ENCODE results near the gene PHF21A. TPM values are rescaled to one million over a fixed set of nuclear protein-coding genes. Genes with fewer than 3 reads are reported as not detected.
A peak's percentile ranks its signal among the peaks of the same experiment; 100 is the strongest.

PHF21A gene
- total and polyA plus RNA-seq, 2 of the 8 experiments (the other 6 are each of a cell fraction or from before 2014, with no cell fraction given), result 17.6 to 40.3 TPM

DNA sequence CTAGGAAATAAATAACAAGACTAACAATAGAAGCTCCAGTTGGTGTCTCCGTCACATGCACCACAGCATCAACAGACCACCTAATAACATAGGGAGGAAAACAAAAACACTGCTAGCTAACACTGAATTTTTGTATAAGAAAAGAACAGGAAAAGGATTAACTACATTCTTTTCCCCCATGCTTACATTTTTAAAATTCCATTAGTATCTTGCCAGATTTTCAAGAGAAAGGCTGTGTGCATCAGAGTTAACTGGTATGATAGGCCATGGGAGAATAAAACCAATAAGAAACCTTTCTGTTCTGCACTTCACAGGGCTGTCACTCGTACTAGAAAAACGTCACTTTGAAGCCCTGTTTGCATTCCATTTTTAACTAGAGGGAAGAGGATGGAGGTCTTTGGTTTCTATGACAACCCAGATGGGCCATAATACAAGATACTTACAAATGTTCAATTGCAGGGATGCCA is 119.8 kb downstream of the PHF21A start (continued):
- TF ChIP-seq, protein P1, sequence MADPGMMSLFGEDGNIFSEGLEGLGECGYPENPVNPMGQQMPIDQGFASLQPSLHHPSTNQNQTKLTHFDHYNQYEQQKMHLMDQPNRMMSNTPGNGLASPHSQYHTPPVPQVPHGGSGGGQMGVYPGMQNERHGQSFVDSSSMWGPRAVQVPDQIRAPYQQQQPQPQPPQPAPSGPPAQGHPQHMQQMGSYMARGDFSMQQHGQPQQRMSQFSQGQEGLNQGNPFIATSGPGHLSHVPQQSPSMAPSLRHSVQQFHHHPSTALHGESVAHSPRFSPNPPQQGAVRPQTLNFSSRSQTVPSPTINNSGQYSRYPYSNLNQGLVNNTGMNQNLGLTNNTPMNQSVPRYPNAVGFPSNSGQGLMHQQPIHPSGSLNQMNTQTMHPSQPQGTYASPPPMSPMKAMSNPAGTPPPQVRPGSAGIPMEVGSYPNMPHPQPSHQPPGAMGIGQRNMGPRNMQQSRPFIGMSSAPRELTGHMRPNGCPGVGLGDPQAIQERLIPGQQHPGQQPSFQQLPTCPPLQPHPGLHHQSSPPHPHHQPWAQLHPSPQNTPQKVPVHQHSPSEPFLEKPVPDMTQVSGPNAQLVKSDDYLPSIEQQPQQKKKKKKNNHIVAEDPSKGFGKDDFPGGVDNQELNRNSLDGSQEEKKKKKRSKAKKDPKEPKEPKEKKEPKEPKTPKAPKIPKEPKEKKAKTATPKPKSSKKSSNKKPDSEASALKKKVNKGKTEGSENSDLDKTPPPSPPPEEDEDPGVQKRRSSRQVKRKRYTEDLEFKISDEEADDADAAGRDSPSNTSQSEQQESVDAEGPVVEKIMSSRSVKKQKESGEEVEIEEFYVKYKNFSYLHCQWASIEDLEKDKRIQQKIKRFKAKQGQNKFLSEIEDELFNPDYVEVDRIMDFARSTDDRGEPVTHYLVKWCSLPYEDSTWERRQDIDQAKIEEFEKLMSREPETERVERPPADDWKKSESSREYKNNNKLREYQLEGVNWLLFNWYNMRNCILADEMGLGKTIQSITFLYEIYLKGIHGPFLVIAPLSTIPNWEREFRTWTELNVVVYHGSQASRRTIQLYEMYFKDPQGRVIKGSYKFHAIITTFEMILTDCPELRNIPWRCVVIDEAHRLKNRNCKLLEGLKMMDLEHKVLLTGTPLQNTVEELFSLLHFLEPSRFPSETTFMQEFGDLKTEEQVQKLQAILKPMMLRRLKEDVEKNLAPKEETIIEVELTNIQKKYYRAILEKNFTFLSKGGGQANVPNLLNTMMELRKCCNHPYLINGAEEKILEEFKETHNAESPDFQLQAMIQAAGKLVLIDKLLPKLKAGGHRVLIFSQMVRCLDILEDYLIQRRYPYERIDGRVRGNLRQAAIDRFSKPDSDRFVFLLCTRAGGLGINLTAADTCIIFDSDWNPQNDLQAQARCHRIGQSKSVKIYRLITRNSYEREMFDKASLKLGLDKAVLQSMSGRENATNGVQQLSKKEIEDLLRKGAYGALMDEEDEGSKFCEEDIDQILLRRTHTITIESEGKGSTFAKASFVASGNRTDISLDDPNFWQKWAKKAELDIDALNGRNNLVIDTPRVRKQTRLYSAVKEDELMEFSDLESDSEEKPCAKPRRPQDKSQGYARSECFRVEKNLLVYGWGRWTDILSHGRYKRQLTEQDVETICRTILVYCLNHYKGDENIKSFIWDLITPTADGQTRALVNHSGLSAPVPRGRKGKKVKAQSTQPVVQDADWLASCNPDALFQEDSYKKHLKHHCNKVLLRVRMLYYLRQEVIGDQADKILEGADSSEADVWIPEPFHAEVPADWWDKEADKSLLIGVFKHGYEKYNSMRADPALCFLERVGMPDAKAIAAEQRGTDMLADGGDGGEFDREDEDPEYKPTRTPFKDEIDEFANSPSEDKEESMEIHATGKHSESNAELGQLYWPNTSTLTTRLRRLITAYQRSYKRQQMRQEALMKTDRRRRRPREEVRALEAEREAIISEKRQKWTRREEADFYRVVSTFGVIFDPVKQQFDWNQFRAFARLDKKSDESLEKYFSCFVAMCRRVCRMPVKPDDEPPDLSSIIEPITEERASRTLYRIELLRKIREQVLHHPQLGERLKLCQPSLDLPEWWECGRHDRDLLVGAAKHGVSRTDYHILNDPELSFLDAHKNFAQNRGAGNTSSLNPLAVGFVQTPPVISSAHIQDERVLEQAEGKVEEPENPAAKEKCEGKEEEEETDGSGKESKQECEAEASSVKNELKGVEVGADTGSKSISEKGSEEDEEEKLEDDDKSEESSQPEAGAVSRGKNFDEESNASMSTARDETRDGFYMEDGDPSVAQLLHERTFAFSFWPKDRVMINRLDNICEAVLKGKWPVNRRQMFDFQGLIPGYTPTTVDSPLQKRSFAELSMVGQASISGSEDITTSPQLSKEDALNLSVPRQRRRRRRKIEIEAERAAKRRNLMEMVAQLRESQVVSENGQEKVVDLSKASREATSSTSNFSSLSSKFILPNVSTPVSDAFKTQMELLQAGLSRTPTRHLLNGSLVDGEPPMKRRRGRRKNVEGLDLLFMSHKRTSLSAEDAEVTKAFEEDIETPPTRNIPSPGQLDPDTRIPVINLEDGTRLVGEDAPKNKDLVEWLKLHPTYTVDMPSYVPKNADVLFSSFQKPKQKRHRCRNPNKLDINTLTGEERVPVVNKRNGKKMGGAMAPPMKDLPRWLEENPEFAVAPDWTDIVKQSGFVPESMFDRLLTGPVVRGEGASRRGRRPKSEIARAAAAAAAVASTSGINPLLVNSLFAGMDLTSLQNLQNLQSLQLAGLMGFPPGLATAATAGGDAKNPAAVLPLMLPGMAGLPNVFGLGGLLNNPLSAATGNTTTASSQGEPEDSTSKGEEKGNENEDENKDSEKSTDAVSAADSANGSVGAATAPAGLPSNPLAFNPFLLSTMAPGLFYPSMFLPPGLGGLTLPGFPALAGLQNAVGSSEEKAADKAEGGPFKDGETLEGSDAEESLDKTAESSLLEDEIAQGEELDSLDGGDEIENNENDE (IDR thresholded peaks at IDR 0.05; ENCODE audit: insufficient replicate concordance, low read length), result peak; percentile 88
- TF ChIP-seq SP1 (IDR thresholded peaks at IDR 0.05; ENCODE audit: low read depth, low read length) (peak; percentile 77), RNF2 (IDR thresholded peaks at IDR 0.05; ENCODE audit: borderline replicate concordance, low read depth, low read length, missing control alignments, poor library complexity, severe bottlenecking) (no peak), ASH2L (IDR thresholded peaks at IDR 0.05; ENCODE audit: low read length) (peak; percentile 71), SIN3A (conservative IDR thresholded peaks at IDR 0.05 in 1 of 2, IDR thresholded peaks at IDR 0.05 in 1 of 2; ENCODE audit: low read depth in 1 of 2, low read length in 2 of 2) (peak in 1 of 2 experiments; percentile 49; a peak in 1 of 4 replicates), GTF2F1 (IDR thresholded peaks at IDR 0.05; ENCODE audit: borderline replicate concordance, low read depth, low read length) (no peak), CTBP2 (IDR thresholded peaks at IDR 0.05; ENCODE audit: borderline replicate concordance, insufficient read depth, insufficient read length, low read length) (no peak), JUN (IDR thresholded peaks at IDR 0.05; ENCODE audit: low read depth, low read length) (no peak), TAF7 (optimal IDR thresholded peaks at IDR 0.05; ENCODE audit: borderline replicate concordance, low read depth, low read length) (no peak), BCL11A (IDR thresholded peaks at IDR 0.05; ENCODE audit: low read depth in 2 of 2, low read length in 2 of 2) (no peak), TEAD4 (IDR thresholded peaks at IDR 0.05; ENCODE audit: low read depth, low read length) (peak; percentile 87)
